ENCODE measurements around the gene ANKRD17.

DNA sequence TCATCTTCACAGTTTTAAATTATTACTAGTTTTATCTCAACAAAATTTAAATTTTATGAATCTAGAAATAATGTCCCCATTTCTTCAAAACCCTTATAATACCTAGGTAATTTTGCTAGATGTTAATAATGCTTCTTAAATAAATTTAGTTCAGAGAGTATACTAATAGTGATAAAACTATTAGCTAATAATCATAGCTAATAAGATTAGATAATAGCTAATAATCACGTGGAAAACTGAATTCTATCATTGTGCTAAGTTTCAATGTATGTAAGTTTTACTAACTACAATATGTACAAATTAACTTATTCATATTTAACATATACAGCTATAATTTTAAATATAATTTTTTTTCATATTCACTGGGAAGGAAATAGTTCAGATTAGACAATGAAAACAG, 10.2 kb downstream of the ANKRD17 start:
- no peak for TF ChIP-seq EZH2 (IDR thresholded peaks at IDR 0.05; ENCODE audit: borderline replicate concordance, low read depth, low read length, severe bottlenecking)
- no peak for TF ChIP-seq POLR2A (IDR thresholded peaks at IDR 0.05; ENCODE audit: low read depth, low read length)
